ENCODE measurements around the gene CCNE1.
A peak's percentile ranks its signal among the peaks of the same experiment; 100 is the strongest.
"Not testable (repeated sequence)": the region's sequence is repeated elsewhere in the genome, so short reads cannot be mapped to it uniquely, and the experiment has no call there.

Gene CCNE1

GRCh38 chr19:29819300-29819699 lies 7.5 kb downstream of the CCNE1 start:
- no peak for DNase-seq

DNA sequence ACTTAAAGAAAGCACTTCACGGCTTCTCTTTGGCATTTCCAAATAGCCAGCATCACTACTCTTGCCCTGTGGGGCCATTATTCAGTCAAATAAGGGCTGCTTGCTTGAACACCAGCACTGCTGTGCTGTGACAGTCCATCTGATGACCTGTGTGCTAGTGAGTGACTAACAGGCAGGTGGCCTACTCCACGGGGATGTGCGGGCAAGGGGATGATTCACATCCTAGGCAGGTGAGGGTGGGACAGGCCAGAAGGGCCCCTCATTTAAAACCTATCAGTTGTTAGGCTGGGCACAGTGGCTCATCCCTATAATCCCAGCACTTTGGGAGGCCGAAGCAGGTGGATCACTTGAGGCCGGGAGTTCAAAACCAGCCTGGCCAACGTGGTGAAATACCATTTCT lies 8.2 kb downstream of the CCNE1 start:
- DNase-seq, result no peak

GRCh38 chr19:29823581-29824330 lies 12.0 kb downstream of the CCNE1 start:
- DNase-seq, result no peak

- DNase-seq, result not testable (repeated sequence)
These were observed 13.5 kb downstream of the CCNE1 start for GRCh38 chr19:29825263-29825662.

- no peak for DNase-seq
These were observed 19.3 kb downstream of the CCNE1 start for GRCh38 chr19:29831041-29831548.

GRCh38 chr19:29831686-29832085 lies 19.9 kb downstream of the CCNE1 start:
- no peak for DNase-seq

- no peak for DNase-seq
These were observed 21.0 kb downstream of the CCNE1 start for GRCh38 chr19:29832801-29833200.

GRCh38 chr19:29833614-29834261 lies 21.9 kb downstream of the CCNE1 start:
- no peak for DNase-seq

DNA sequence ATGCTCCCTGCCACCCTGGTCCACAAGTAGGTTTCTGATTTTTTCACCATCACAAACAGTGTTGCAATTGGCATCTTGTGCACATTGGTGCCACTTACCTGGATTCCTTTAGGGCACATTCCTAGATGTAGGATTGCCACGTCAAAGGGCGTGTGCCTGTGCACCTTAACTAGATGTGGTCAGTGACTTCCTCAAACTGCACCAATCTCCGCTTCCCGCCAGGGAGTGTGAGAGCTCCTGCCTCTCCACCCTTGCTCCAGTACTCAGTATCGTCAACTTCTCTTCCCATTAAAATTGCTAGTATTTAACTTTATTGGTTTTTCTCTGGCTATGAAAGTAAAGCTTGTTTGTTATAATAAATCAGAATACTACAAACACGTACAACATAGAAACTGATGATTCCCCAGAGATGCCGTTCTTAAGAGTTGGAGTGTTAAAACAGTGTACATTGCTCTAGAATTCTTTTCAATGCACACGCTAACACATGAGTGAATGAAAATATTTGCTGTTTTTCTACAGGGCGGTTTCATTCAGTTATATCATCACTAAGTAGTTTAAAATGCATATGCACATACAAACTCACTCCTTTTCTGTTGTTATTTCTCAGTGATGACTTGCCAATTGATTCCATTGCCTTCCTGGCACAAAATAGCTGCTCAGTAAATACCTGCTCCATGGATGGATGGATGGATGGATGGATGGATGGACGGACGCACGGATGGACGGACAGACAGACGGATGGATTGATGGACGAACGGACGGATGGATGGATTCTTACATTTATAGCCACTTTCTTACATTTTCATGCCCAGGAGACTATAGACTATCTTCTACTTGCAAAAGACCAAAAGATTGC lies 23.4 kb downstream of the CCNE1 start:
- no peak for DNase-seq

DNA sequence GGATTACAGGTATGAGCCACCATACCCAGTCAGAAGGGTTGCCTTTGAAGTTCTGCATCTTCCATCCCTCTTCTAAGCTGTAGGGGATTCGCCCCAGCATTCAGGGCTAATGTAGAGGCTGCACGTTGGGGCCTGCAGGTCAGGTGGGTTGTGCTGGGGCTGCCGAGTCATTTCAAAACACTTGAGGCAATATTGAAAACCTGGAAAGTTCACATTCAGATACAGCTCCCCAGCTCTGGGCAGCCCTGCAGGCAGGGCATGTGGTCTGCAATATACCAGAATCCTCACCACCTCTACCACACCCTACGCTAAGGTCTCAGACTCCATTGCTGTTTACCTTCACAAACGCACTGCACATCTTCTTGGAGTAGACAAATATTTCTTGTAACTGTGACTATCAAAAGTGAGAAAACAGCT lies 24.6 kb downstream of the CCNE1 start:
- DNase-seq, result no peak

DNA sequence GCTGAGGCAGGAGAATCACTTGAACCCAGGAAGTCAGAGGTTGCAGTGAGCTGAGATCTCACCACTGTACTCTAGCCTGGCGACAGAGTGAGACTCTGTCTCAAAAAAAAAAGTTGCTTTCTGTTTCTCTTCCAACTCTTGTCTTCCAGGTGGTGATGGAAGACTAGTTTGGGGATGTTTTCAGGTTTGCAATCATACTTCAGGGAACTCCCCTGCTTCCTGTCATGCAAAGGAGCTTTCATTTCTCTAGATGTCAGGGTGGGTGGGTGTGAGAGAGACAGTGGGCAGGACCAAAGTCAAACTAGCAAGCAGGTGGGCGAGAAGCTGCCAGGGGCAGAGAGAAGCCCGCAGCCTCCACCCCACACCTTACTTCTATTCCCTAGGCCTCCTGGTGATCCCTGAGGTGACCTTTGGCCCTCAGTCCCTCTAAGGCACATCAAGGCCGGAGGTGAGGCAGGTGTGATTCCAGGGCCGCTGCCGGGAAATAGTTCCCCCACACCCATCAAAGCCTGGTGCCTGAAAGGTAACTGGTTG lies 25.7 kb downstream of the CCNE1 start:
- no peak for DNase-seq

GRCh38 chr19:29837996-29838395 lies 26.2 kb downstream of the CCNE1 start:
- no peak for DNase-seq

DNA sequence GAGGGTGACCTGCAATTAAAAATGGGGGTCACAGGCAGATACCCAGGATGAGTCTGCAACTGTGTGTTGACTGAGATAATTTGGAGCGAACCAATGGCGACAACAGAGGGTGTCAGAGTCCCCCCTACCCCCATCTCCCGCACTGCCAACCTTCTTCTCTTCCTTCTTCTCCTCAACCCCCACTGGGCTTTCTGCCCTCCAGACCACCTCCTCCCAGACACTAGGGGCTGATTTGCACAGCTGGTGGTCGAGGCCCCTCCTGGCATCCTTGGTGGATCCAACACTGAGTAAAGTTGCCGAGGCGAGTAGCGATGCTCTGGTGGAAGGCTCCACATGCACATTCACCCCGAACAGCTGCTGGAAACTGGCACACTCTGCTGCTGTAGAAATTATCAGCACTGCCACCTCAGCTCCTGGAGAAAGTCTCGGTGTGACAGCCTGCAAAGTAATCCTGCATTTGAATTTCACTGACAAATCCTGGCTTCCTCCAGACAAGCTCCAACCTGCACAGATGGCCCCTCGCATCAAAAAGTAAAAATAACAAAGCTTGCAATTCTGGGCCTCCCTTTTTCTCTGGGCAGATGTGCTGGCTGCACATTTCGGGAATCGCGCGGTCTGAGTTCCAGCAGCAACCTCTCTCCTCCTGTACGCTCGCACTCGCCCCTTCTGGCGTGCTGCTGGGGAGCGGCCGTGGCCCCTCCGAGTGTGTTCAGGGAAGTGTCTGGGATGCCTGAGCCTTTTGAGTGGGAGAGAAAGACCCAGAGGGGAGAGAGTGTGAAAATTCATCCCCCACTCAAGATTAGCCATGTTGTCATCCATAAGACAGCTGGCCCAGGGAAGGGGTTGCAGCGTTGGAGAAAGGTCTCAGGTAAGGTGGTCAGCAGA lies 28.5 kb downstream of the CCNE1 start:
- no peak for DNase-seq

DNA sequence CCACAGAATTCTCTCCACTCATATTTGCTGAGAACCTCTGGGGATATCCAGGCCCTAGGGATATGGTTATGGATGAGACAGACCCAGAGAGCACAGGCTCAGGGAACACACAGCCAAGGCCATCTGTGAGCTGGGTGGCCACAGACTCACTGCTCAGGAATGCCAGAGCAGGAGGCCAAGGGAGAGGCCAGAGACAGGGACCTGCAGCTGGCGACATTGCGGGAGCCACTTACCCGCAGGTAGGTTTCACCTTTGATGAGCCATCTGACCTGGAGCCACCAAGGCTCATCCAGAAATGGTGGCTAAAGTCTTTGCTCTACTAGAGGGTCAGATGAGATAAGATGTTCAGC lies 29.4 kb downstream of the CCNE1 start:
- DNase-seq, result no peak

DNA sequence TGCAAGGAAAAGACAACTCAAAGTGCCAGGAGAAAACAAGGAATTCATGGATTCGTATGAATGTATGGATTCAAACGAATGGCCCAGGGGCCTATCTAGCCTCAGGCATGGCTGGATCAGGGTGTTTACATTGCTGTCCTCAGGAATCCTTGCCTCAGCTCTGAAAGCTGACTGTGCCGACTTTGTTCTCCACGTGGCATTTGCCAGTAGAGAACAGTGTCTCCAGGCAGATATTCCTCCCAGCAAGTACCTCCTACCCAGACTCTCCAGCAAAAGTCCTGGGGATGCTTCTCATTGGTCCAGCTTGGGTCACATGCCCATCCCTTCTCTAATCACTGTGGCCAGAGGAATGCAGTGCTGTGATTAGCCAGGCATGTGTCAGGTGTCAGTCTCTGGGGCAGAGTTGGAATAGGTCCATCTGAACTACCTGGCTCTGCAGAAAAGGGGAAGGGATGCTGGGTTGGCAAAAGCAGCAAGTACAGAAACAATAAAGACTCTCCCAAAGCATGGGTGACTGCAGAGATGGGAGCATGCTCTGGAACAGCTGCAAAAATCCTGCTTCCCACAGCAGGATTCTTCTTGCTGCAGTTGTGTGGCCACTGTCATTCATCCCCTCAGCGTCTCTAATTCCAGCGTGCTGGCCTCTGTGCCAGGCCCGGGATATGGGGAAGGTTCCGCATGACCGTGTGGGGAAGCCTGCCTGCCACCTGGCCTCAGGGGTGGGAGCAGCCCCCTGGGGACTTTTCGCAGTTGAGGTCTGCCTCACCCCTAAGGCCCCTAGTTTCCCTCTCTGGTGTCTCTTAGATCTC lies 30.0 kb downstream of the CCNE1 start:
- no peak for DNase-seq

- DNase-seq, result no peak
These were observed 30.8 kb downstream of the CCNE1 start for GRCh38 chr19:29842471-29843179.

DNA sequence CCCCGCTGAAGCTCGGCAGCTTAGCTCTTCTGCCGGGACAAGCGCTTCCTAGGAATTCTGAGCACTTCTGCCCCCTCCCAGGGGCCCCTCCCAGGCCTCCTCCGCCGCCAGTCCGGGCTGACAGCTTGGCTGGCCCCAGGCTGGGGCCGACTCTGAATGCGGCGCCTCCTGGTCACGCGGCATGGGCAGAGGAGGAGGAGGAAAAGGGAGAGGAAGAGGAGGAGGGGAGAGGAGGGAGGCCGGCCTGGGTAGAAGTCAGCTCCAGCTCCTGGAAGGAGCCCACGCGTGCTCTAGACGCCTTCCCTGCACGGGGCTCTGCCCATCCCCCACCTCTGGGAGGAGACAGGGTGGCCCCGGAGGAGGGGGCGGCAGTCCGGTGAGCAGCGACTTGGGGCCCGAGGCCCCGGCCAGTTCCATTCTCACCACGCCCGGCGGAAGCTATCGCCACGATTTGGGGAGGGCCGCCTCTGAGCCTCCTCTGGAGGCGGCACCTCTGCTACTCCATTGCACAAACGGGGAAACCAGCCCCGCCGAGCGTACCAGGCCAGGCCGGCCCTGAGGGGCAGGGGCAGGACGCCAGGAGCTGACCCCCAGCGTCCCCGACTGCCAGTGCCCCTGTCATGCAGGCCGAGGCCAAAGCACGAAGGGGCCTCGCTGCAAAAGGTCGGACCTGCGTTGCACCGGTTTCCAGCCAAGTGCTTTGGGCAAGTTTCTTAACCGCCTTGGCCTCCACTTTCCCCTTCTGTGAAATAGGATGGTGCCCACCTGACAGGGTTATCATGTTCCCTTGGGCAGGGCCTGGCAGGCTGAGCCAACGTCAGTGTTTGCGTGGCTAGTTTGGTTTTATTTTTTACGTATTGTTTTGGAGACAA lies 31.6 kb downstream of the CCNE1 start:
- no peak for DNase-seq

- DNase-seq, result peak; percentile 83
These were observed 33.2 kb downstream of the CCNE1 start for GRCh38 chr19:29844891-29845573.

DNA sequence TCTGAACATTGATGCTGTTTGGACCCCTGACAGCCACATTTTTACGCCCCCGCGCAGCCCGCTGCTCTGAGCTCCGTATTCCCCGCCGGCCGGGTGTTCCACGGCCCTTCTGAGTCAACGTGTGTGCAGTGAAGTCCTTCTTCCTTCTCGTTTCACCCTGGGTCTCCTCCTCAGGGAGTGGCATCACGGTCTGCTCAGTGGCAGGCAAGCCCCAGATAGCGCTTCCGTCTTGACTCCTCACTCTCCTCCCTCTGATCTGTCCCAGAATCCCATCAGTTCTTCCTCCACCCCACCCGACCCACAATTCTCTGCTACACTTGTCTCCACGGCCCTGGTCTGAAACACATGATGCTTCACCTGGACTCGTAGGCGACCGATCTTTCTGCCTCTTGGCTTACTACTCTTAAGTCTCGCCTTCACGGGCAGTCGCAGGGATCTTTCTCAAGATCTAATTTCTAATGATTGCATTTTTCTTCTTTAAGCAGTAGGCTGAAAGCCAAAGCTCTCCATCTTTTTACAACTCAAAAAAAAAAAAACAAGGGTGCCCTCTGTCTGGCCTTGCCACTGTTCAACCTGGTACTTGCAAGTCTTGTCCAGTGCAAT lies 33.9 kb downstream of the CCNE1 start:
- no peak for DNase-seq
